ENCODE data around the gene XIRP1. TPM values are rescaled to one million over a fixed set of nuclear protein-coding genes. Genes with fewer than 3 reads are reported as not detected.
A peak's percentile ranks its signal among the peaks of the same experiment; 100 is the strongest.

Gene XIRP1
- total RNA-seq, 6 experiments from 2014 or later = 0.05 to 0.43 (median 0.07) TPM; not detected in 1

DNA sequence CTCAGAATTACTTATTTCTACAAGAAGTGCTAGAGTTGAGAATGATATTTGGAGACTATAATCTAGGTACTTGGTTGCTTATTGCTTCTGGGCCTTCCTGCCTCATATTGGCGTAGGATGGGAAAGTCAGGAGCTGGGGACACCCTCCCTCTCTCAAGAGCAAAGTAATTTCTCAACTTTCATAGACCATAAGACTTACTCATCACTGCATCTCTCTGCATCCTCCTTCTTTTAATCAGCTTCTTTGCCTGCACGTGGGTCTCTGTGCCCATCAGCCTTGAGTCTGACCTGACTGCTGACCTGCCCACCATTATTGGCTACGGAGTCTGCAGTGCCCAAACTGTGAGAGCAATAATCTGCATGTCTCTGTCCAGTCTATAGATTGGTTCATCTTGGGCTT lies 27.3 kb upstream of the XIRP1 start:
- no peak overlapping the region for H3K27ac ChIP-seq
- intact Hi-C loops (cut with DNase I) = no loop called here
- no peaks in the 10 kb centered on the region for H3K4me1 ChIP-seq
- no peaks in the 10 kb centered on the region for H3K27me3 ChIP-seq
- 64% methylated on average over 3 of the region's 3 CpGs for WGBS (ENCODE audit: insufficient coverage, low coverage, low lambda C conversion rate, missing lambda C conversion rate)
- DNase-seq (no peak), ATAC-seq (no peak)
- no peaks in the 10 kb centered on the region for H3K9me3 ChIP-seq
- TF ChIP-seq CTCF (IDR thresholded peaks at IDR 0.05) (no peak), POLR2A (IDR thresholded peaks at IDR 0.05) (no peak)
- no peak overlapping the region for H3K4me3 ChIP-seq
- no peaks in the 10 kb centered on the region for H3K36me3 ChIP-seq

GRCh38 chr3:39216176-39216790 lies 23.9 kb upstream of the XIRP1 start:
- H3K9me3 ChIP-seq = no peaks in the 10 kb centered on the region
- no peak overlapping the region for H3K4me3 ChIP-seq
- DNase-seq = no peak
- 84% methylated on average over 2 of the region's 2 CpGs for WGBS (ENCODE audit: insufficient coverage, low coverage, low lambda C conversion rate, missing lambda C conversion rate)
- ATAC-seq = peak; percentile 43 to 66 (median 52)
- no peak overlapping the region for H3K27ac ChIP-seq
- H3K36me3 ChIP-seq = no peaks in the 10 kb centered on the region
- H3K27me3 ChIP-seq = no peaks in the 10 kb centered on the region
- TF ChIP-seq POLR2A (IDR thresholded peaks at IDR 0.05) = no peak
- TF ChIP-seq CTCF (IDR thresholded peaks at IDR 0.05) = no peak
- intact Hi-C loops (cut with DNase I) = no loop called here
- H3K4me1 ChIP-seq = no peaks in the 10 kb centered on the region

- WGBS (ENCODE audit: insufficient coverage, low coverage, low lambda C conversion rate, missing lambda C conversion rate) = 44% methylated on average over 1 of the region's 2 CpGs
- Histone ChIP-seq H3K27ac (no peak overlapping the region), H3K4me3 (no peak overlapping the region), H3K27me3 (no peaks in the 10 kb centered on the region), H3K9me3 (no peaks in the 10 kb centered on the region), H3K4me1 (no peaks in the 10 kb centered on the region), H3K36me3 (no peaks in the 10 kb centered on the region)
- no peak for ATAC-seq
- intact Hi-C loops (cut with DNase I) = no loop called here
- DNase-seq = no peak
- TF ChIP-seq POLR2A (IDR thresholded peaks at IDR 0.05) = no peak
- no peak for TF ChIP-seq CTCF (IDR thresholded peaks at IDR 0.05)
These were observed 21.2 kb upstream of the XIRP1 start for GRCh38 chr3:39213613-39214012.

- no peak for DNase-seq
- intact Hi-C loops (cut with DNase I) = no loop called here
- H3K27me3 ChIP-seq = no peaks in the 10 kb centered on the region
- H3K9me3 ChIP-seq = no peaks in the 10 kb centered on the region
- TF ChIP-seq CTCF (IDR thresholded peaks at IDR 0.05) = no peak
- no peak for TF ChIP-seq POLR2A (IDR thresholded peaks at IDR 0.05)
- WGBS (ENCODE audit: insufficient coverage, low coverage, low lambda C conversion rate, missing lambda C conversion rate) = 91% methylated on average over 1 of the region's 1 CpG
- H3K27ac ChIP-seq = no peak overlapping the region
- no peak overlapping the region for H3K4me3 ChIP-seq
- ATAC-seq = no peak
- no peaks in the 10 kb centered on the region for H3K4me1 ChIP-seq
- no peaks in the 10 kb centered on the region for H3K36me3 ChIP-seq
These were observed 20.3 kb upstream of the XIRP1 start for GRCh38 chr3:39212665-39213064.
